HFFc6 (cell line): ENCODE data around the gene KCNA5. TPM values are rescaled to one million over a fixed set of nuclear protein-coding genes. Genes with fewer than 3 reads are reported as not detected.

Source experiments
- DNase-seq: peaks from one replicate; pipeline ENCODE4 v3.0.0-alpha.2; 2018
- H3K27ac Mint-ChIP-seq: 2 replicates; pipeline ENCODE4 v1.8.0; 2020; ENCODE audit warnings: mild to moderate bottlenecking, mixed read lengths
- H3K27me3 Mint-ChIP-seq: 2 replicates; pipeline ENCODE4 v1.8.0; 2021; ENCODE audit warnings: mild to moderate bottlenecking, moderate library complexity, mixed read lengths; ENCODE audit not compliant: insufficient read depth
- H3K36me3 Mint-ChIP-seq: 2 replicates; pipeline ENCODE4 v1.8.0; 2021; ENCODE audit warnings: low read depth, mixed read lengths
- H3K4me1 Mint-ChIP-seq: 2 replicates; pipeline ENCODE4 v1.8.0; 2020; ENCODE audit warnings: low read depth, mixed read lengths
- H3K4me3 Mint-ChIP-seq: 2 replicates; pipeline ENCODE4 v1.8.0; 2020; ENCODE audit warnings: mild to moderate bottlenecking, moderate library complexity, mixed read lengths
- H3K9me3 Mint-ChIP-seq: 2 replicates; pipeline ENCODE4 v1.8.0; 2020; ENCODE audit warnings: mild to moderate bottlenecking, mixed read lengths
- CTCF ChIP-seq: fragments of 200-600 bp; sonication (generic); IDR thresholded peaks from 2 replicates; pipeline ENCODE4 v1.5.0; 2021; ENCODE audit warnings: antibody characterized with exemption, mild to moderate bottlenecking
- total RNA-seq, 6 experiments: library from RNA; stranded (reverse); fragmentation: NEBNext Ultra II Directional; extraction: Animal tissue kit (Norgen Biotek cat#: 25700); gene quantifications; 2 replicates in 1 of 6; 3 replicates in 5 of 6; pipeline ENCODE4 v1.2.3, GENCODE V29; 2021

Gene KCNA5
- total RNA-seq, 6 experiments from 2014 or later: not detected

DNA sequence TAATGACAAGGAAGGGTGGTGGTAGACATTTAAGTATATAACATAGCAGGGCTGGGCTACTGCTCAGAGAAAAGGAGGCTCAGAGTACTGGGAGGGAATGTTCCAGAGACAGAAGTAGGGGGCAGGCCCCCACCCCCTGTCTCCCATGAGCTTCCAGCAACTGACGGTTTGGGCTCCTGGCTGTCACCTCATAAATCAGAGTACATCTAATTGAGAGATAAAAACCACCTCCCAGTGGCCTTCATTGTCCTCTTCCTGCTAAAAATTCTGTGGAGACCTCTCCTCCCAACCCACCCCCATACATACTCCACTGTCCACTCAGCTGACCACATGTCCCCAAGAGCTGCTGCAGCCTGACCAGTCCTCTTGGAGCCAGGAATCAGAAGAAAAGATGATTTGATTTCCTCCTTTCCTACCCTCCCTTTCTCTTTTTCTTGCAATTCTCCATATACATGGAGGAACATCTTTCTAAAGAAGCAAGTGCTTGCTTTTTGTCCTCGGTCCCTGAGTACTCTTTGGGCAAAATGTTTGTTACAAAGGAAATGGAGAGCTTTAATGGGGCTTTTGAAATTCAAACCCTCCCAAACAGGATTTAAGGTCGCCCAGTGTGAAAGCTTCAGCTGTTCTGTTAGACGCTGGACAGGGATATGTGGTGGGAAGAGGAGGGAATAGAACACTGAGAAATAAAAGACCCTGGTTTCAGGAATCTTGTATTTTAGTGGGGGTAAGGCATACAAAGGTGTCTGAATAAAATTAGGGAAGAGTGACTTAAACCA lies 16.4 kb upstream of the KCNA5 start:
- Mint-ChIP-seq H3K27me3 (peaks cover 44% of the 10 kb centered on the region), H3K4me3 (no peak overlapping the region), H3K4me1 (no peaks in the 10 kb centered on the region), H3K36me3 (no peaks in the 10 kb centered on the region), H3K9me3 (no peaks in the 10 kb centered on the region), H3K27ac (no peak overlapping the region)
- DNase-seq: no peak
- TF ChIP-seq CTCF: no peak

DNA sequence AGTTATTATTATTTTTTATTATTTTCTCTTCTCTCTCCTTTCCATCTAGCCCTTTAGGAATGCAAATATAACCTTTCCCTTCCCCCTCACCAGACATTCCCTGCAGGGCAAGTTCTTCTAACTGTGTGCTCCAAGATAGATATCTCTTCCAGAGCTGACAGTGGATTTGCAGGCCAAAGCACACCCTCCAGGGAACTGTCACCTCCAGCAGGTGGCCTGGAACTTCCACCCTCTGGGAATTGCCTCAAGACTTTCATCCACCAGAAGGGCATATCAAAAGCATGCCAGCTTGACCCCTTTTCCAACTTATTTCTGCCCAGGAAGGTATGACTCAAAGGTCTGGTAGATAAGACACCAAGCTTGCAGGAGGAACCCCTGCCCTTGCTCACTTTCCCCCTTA lies 13.6 kb upstream of the KCNA5 start:
- H3K27ac Mint-ChIP-seq: no peak overlapping the region
- no peak for TF ChIP-seq CTCF
- no peak overlapping the region for H3K4me3 Mint-ChIP-seq
- H3K9me3 Mint-ChIP-seq: no peaks in the 10 kb centered on the region
- peaks cover 18% of the 10 kb centered on the region for H3K4me1 Mint-ChIP-seq
- peaks cover 29% of the 10 kb centered on the region for H3K27me3 Mint-ChIP-seq
- no peak for DNase-seq
- no peaks in the 10 kb centered on the region for H3K36me3 Mint-ChIP-seq

- no peaks in the 10 kb centered on the region for H3K36me3 Mint-ChIP-seq
- H3K27ac Mint-ChIP-seq: no peak overlapping the region
- no peak overlapping the region for H3K4me3 Mint-ChIP-seq
- DNase-seq: no peak
- H3K4me1 Mint-ChIP-seq: peaks cover 18% of the 10 kb centered on the region
- TF ChIP-seq CTCF: no peak
- no peaks in the 10 kb centered on the region for H3K9me3 Mint-ChIP-seq
- peaks cover 24% of the 10 kb centered on the region for H3K27me3 Mint-ChIP-seq
Measured at GRCh38 chr12:5031242-5031641, 12.4 kb upstream of the KCNA5 start.

DNA sequence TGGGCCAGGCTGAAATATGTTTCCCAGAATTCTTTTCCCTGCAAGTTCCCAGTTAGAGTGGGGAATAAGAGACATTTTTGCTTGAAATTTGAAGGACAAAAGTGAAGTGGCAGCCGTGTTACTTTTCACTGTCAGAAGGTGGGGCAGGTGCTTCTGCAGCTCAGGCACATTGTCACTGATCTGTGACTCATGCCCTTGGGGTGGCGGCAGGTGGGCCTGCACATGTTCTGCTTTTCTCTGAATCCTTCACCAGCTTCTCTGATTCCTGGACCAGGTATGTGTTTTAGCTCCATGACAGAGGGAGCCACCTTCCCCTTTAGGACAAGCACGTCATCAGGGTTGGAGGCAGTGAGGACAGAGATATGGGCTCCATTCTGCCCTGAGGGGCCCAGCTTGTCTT lies 11.7 kb upstream of the KCNA5 start:
- no peak for TF ChIP-seq CTCF
- Mint-ChIP-seq H3K4me3 (no peak overlapping the region), H3K27ac (no peak overlapping the region), H3K9me3 (no peaks in the 10 kb centered on the region), H3K4me1 (peaks cover 18% of the 10 kb centered on the region), H3K36me3 (no peaks in the 10 kb centered on the region), H3K27me3 (peaks cover 24% of the 10 kb centered on the region)
- no peak for DNase-seq

DNA sequence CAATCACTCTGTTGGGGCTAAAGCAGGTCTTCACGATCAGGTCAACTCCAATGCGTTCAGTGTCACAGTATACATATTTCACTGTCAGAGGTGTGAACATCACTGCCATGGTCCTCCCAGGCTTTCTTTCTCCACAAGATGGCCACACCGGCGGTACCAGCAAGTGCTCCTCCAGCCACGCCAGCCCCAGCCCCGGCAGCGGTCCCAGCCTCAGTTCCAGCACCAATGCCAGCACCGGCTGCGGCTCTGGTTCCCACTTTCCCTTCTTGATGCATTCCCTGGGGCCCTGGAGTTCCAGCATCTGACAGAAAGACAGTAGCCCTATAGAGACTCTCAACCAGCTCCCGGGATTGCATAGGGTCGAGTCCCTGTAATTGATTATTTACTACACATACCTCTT lies 10.9 kb upstream of the KCNA5 start:
- Mint-ChIP-seq H3K36me3 (no peaks in the 10 kb centered on the region), H3K9me3 (no peaks in the 10 kb centered on the region), H3K4me1 (peaks cover 18% of the 10 kb centered on the region), H3K27ac (no peak overlapping the region), H3K27me3 (peaks cover 16% of the 10 kb centered on the region; the same call in 1 of the 2 replicates), H3K4me3 (no peak overlapping the region)
- no peak for TF ChIP-seq CTCF
- DNase-seq: no peak
